ENCODE data around the gene JPH4.

GRCh38 chr14:23548351-23549318 is 30.0 kb downstream of the JPH4 start:
- TF ChIP-seq EGR1 (IDR thresholded peaks at IDR 0.05; ENCODE audit: low read depth) (no peak), POLR2A (IDR thresholded peaks at IDR 0.05; ENCODE audit: borderline replicate concordance, extremely low read depth, insufficient read depth, insufficient read length) (no peak)
